A549 treated with Hydrocortisone at 1 μM for 4 hours (cell line): ENCODE results near the gene NLRP1. TPM values are rescaled to one million over a fixed set of nuclear protein-coding genes. Genes with fewer than 3 reads are reported as not detected.

Experiments used
- total RNA-seq: library from RNA; stranded (reverse); fragments of 200-300 nt; extraction: Qiagen RNA extraction; gene quantifications from 5 replicates; pipeline ENCODE4 v1.2.3, GENCODE V29; 2022

Gene NLRP1
- 2.6 to 3.2 TPM (median 3.0 TPM) in 5 replicates for total RNA-seq

GRCh38 chr17:5584383-5585286 lies at the start of gene NLRP1:
Gene NLRP1, minus strand, starts transcription at chr17:5584509. Its CDS starts 552 bp downstream, at chr17:5583957.

GRCh38 chr17:5486206-5487124 lies 97.8 kb downstream of the NLRP1 start, which contains the start of gene MIS12:
Gene MIS12, plus strand, starts transcription at chr17:5486566. Its CDS starts 2,297 bp downstream, at chr17:5488863.

DNA sequence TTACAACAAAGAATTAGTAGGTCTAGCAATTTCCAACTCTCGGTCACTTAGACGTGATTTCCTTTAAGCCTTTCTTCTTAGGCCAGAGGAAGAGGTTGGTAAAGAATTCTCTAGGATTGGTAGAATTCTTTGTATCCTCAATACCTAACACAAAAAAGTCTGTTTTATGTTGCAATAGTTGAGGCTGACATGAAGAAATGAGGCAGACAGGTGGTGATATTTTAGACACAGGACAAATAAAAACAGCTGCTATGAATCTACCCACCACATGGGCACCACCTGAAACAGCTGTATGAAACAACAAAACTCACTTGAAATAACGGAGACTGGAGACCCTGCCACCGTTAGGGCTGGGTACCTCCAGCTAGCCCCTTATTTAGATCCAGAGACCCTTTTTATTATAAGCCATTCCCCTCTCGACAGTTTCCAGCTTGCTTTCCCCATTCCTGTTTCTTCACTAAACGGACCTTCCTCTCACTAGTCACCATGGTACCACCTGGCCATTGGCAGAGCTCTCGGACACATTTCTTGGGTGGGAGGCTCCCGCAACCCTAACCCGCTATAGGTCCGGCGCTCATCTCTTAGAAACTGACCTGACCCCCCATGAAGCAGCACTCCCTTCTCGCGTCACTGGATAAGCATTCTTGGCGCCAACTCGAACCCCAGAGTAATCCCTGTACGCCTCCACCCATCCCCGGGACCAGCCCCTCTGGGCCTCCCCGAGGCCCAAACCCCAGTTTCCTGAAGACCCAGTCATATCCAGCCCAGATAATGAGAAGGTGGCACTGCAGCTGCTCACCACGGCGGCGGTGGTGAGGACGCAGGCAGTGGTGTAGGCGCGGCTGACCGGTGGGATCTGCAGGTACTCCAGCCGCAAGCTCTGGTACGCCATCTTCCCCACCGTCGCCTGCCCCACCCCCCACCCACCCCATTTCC lies 98.8 kb downstream of the NLRP1 start, which contains the start of gene DERL2:
TSS of gene DERL2 (minus strand) at position 909 of the 936 bp plus-strand sequence. CDS start at position 892, 17 bp downstream.

Other genes with a start within 250 kb of the NLRP1 start
- 67.4 to 108 TPM (median 80.6 TPM) in 5 replicates for gene NUP88, start 164.8 kb downstream of the NLRP1 start, total RNA-seq
- 30.9 to 41.7 TPM (median 31.9 TPM) in 5 replicates for gene RPAIN, start 164.3 kb downstream of the NLRP1 start, total RNA-seq
- 494 to 607 TPM (median 572 TPM) in 5 replicates for gene C1QBP, start 145.4 kb downstream of the NLRP1 start, total RNA-seq
- 24.3 to 33.2 TPM (median 28.1 TPM) in 5 replicates for gene DHX33, start 115.5 kb downstream of the NLRP1 start, total RNA-seq
- 86.8 to 116 TPM (median 112 TPM) in 5 replicates for gene DERL2, start 98.3 kb downstream of the NLRP1 start, total RNA-seq
- gene MIS12, start 97.9 kb downstream of the NLRP1 start, total RNA-seq = 15.2 to 19.3 TPM (median 15.6 TPM) in 5 replicates